PC-9 (cell line): ENCODE results near the gene ACP4. TPM values are rescaled to one million over a fixed set of nuclear protein-coding genes. Genes with fewer than 3 reads are reported as not detected.

Experiments used
- BruUV-seq: library from RNA; stranded (reverse); fragments of 400-500 nt; replicated peaks from 2 replicates; lab custom pipeline; 2021; lab: Mats Ljungman, UMichigan
- CTCF ChIA-PET: fragments of 300-600 bp; sonication (Branson Sonifier 250); formaldehyde crosslinking; loops from one replicate; lab custom pipeline; 2022; ENCODE audit warnings: antibody characterized with exemption; lab: Charles Lee
- POLR2A ChIA-PET: fragments of 300-600 bp; sonication (Branson Sonifier 250); formaldehyde crosslinking; loops from one replicate; lab custom pipeline; 2022; ENCODE audit warnings: antibody characterized with exemption; ENCODE audit not compliant: unreplicated experiment; lab: Charles Lee
- DNase-seq, 2 experiments: peaks; one replicate each; pipeline versions ENCODE4 v3.0.0 to v3.0.0-alpha.2; 2015 to 2022; ENCODE audit warnings: mixed read lengths in 1 of 2
- H2AFZ ChIP-seq: fragments of 200-600 bp; sonication (generic); 2 replicates; pipeline ENCODE4 v1.8.1; 2017; ENCODE audit warnings: antibody characterized with exemption
- H3F3A ChIP-seq: fragments of 200-600 bp; sonication (generic); 2 replicates; pipeline ENCODE4 v1.8.1; 2017; ENCODE audit warnings: antibody characterized with exemption, mild to moderate bottlenecking, low read depth; ENCODE audit not compliant: insufficient read depth
- H3K27ac ChIP-seq: fragments of 200-600 bp; sonication (generic); 2 replicates; pipeline ENCODE4 v1.6.1; 2016; ENCODE audit warnings: mixed run types
- H3K27me3 ChIP-seq: fragments of 200-600 bp; sonication (generic); 2 replicates; pipeline ENCODE4 v1.6.1; 2016; ENCODE audit warnings: low read depth, mixed run types; ENCODE audit not compliant: insufficient read depth
- H3K36me3 ChIP-seq: fragments of 200-600 bp; sonication (generic); 2 replicates; pipeline ENCODE4 v1.6.1; 2016; ENCODE audit warnings: low read depth, mixed run types
- H3K4me1 ChIP-seq: fragments of 200-600 bp; sonication (generic); replicated peaks from 2 replicates; pipeline ENCODE4 v1.6.1; 2016; ENCODE audit warnings: mixed run types; ENCODE audit not compliant: insufficient read depth
- H3K4me2 ChIP-seq: fragments of 200-600 bp; sonication (generic); 2 replicates; pipeline ENCODE4 v1.6.1; 2017; ENCODE audit warnings: mixed run types
- H3K4me3 ChIP-seq: fragments of 200-600 bp; sonication (generic); 2 replicates; pipeline ENCODE4 v1.6.1; 2016; ENCODE audit warnings: mixed run types
- H3K79me2 ChIP-seq: fragments of 200-600 bp; sonication (generic); 2 replicates; pipeline ENCODE4 v1.6.1; 2017; ENCODE audit warnings: low read depth, mixed run types
- H3K9me2 ChIP-seq: fragments of 200-600 bp; sonication (generic); 2 replicates; pipeline ENCODE4 v1.8.1; 2017; ENCODE audit warnings: mild to moderate bottlenecking; ENCODE audit not compliant: insufficient read depth
- H3K9me3 ChIP-seq: fragments of 200-600 bp; sonication (generic); 2 replicates; pipeline ENCODE4 v1.8.1; 2016; ENCODE audit warnings: low read depth; ENCODE audit not compliant: insufficient read depth
- H4K20me1 ChIP-seq: fragments of 200-600 bp; sonication (generic); 2 replicates; pipeline ENCODE4 v1.8.1; 2017; ENCODE audit not compliant: insufficient read depth
- EZH2 ChIP-seq: fragments of 200-600 bp; sonication (generic); IDR thresholded peaks from 2 replicates; pipeline ENCODE4 v1.8.0; 2017; ENCODE audit warnings: antibody characterized with exemption, low read depth
- intact Hi-C: fragments of 100-400 bp; cut with micrococcal nuclease; formaldehyde crosslinking; loops from one replicate; pipeline ENCODE4 v1.10.0; 2022; ENCODE audit not compliant: unreplicated experiment
- total RNA-seq: library from RNA; stranded (reverse); gene quantifications from 2 replicates; pipeline ENCODE4 v1.2.3, GENCODE V29; 2021
- TF ChIP-seq, protein P1 (sequence below): fragments of 200-600 bp; sonication (generic); conservative IDR thresholded peaks from 2 replicates; pipeline ENCODE4 v1.6.1; 2017; ENCODE audit warnings: mixed run types, antibody characterized with exemption, mild to moderate bottlenecking, moderate library complexity

Gene ACP4
- total RNA-seq, 1 experiment from 2014 or later = not detected

GRCh38 chr19:50835103-50835784 is 45.0 kb downstream of the ACP4 start:
- Histone ChIP-seq H3K4me3 (peak overlapping the region; percentile 69), H3K9me2 (no peaks in the 10 kb centered on the region), H3F3A (peaks cover 8% of the 10 kb centered on the region), H3K4me1 (peaks cover 10% of the 10 kb centered on the region; the same call in 1 of the 2 replicates), H3K79me2 (no peaks in the 10 kb centered on the region), H3K27me3 (peaks cover 18% of the 10 kb centered on the region), H3K4me2 (peak overlapping the region; percentile 90), H4K20me1 (no peaks in the 10 kb centered on the region), H3K36me3 (no peaks in the 10 kb centered on the region), H3K9me3 (no peaks in the 10 kb centered on the region), H2AFZ (peak overlapping the region; percentile 92), H3K27ac (no peak overlapping the region)
- CTCF ChIA-PET = no interaction called here
- POLR2A ChIA-PET = no interaction called here
- no peak for TF ChIP-seq EZH2
- TF ChIP-seq, protein P1, sequence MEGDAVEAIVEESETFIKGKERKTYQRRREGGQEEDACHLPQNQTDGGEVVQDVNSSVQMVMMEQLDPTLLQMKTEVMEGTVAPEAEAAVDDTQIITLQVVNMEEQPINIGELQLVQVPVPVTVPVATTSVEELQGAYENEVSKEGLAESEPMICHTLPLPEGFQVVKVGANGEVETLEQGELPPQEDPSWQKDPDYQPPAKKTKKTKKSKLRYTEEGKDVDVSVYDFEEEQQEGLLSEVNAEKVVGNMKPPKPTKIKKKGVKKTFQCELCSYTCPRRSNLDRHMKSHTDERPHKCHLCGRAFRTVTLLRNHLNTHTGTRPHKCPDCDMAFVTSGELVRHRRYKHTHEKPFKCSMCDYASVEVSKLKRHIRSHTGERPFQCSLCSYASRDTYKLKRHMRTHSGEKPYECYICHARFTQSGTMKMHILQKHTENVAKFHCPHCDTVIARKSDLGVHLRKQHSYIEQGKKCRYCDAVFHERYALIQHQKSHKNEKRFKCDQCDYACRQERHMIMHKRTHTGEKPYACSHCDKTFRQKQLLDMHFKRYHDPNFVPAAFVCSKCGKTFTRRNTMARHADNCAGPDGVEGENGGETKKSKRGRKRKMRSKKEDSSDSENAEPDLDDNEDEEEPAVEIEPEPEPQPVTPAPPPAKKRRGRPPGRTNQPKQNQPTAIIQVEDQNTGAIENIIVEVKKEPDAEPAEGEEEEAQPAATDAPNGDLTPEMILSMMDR = no peak
- BruUV-seq = TSS peak; percentile 52
- no peak for DNase-seq
- intact Hi-C loops = no loop called here

GRCh38 chr19:50835785-50836542 is 45.7 kb downstream of the ACP4 start:
- Histone ChIP-seq H3K27ac (no peak overlapping the region), H3K9me2 (no peaks in the 10 kb centered on the region), H3K9me3 (no peaks in the 10 kb centered on the region), H3K36me3 (no peaks in the 10 kb centered on the region), H3F3A (peaks cover 8% of the 10 kb centered on the region), H2AFZ (peak overlapping the region; percentile 92), H3K4me1 (peaks cover 5% of the 10 kb centered on the region; the same call in 1 of the 2 replicates), H3K79me2 (no peaks in the 10 kb centered on the region), H4K20me1 (no peaks in the 10 kb centered on the region), H3K27me3 (peaks cover 20% of the 10 kb centered on the region), H3K4me3 (peak overlapping the region; percentile 69), H3K4me2 (peak overlapping the region; percentile 90)
- ChIA-PET CTCF (no interaction called here), POLR2A (no interaction called here)
- no peak for TF ChIP-seq EZH2
- TF ChIP-seq, protein P1 = no peak
- intact Hi-C loops = no loop called here
- BruUV-seq = no TSS peak
- DNase-seq = peak; percentile 67 to 83

DNA sequence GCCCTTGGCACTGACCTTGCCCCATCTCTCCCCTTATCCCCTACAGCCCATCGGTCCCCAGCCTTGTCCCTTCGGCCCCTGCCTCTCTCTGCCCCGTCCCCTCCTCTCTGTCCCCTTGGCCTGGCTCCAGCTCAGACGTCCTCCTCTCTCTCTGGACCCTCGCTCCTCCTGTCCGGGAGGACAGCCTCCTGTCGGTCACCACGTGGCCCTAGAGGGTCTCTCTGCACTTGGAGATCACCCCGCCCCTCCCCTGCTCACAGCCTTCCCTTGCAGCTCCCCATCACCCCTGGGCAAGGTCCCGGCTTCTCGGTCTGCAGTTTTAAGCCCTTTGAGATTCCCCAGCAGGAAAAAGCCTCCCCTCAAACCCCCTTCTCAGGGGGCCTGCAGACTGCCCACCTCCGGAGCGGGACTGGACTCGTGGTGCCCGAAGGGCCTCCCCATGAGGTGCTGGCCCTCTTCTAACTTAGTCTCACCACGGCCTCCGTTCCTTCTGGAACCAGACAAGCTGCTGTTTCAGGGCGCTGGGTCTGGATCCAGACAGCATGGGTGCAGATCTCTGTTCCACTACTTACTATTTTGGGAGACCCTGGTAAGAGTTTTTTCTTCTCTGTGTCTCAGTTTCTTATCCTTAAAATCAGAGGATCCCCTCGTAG is 46.5 kb downstream of the ACP4 start:
- H3K27me3 ChIP-seq = peaks cover 24% of the 10 kb centered on the region
- BruUV-seq = no TSS peak
- no peaks in the 10 kb centered on the region for H3K36me3 ChIP-seq
- TF ChIP-seq, protein P1 = no peak
- no peak for TF ChIP-seq EZH2
- CTCF ChIA-PET = no interaction called here
- H3F3A ChIP-seq = peaks cover 8% of the 10 kb centered on the region
- POLR2A ChIA-PET = no interaction called here
- peak overlapping the region; percentile 90; the same call in 1 of the 2 replicates for H3K4me2 ChIP-seq
- intact Hi-C loops = no loop called here
- no peak overlapping the region for H3K27ac ChIP-seq
- H3K4me1 ChIP-seq = peaks cover 5% of the 10 kb centered on the region; the same call in 1 of the 2 replicates
- H3K9me3 ChIP-seq = no peaks in the 10 kb centered on the region
- H3K4me3 ChIP-seq = peak overlapping the region; percentile 69; the same call in 1 of the 2 replicates
- no peaks in the 10 kb centered on the region for H3K9me2 ChIP-seq
- no peak for DNase-seq
- H4K20me1 ChIP-seq = no peaks in the 10 kb centered on the region
- no peak overlapping the region for H2AFZ ChIP-seq
- no peaks in the 10 kb centered on the region for H3K79me2 ChIP-seq
